ENCODE results near the gene SH2B2. TPM values are rescaled to one million over a fixed set of nuclear protein-coding genes. Genes with fewer than 3 reads are reported as not detected.

SH2B2 gene
- polyA plus RNA-seq, 1 donor from 2014 or later, result 27.3 TPM

- TF ChIP-seq MXI1 (conservative IDR thresholded peaks at IDR 0.05; ENCODE audit: poor library complexity, severe bottlenecking), result no peak
- TF ChIP-seq EZH2 (IDR thresholded peaks at IDR 0.05; ENCODE audit: borderline replicate concordance, insufficient read depth, low read length, poor library complexity, severe bottlenecking), result no peak
- no peak for TF ChIP-seq TAF1 (IDR thresholded peaks at IDR 0.05; ENCODE audit: low read depth)
- TF ChIP-seq POLR2AphosphoS5 (IDR thresholded peaks at IDR 0.05), result no peak
- TF ChIP-seq RAD21 (conservative IDR thresholded peaks at IDR 0.05), result no peak
- no peak for TF ChIP-seq CTCF (IDR thresholded peaks at IDR 0.05; ENCODE audit: poor library complexity, severe bottlenecking)
- TF ChIP-seq REST (IDR thresholded peaks at IDR 0.05; ENCODE audit: borderline replicate concordance), result no peak
- no peak for TF ChIP-seq SMC3 (conservative IDR thresholded peaks at IDR 0.05; ENCODE audit: poor library complexity)
- TF ChIP-seq EP300 (conservative IDR thresholded peaks at IDR 0.05; ENCODE audit: poor library complexity, severe bottlenecking), result no peak
- H4K20me1 ChIP-seq (ENCODE audit: insufficient read depth), result no peaks in the 10 kb centered on the region
- no peaks in the 10 kb centered on the region for H3K36me3 ChIP-seq (ENCODE audit: insufficient read depth, low read length)
These were observed 33.5 kb downstream of the SH2B2 start for GRCh38 chr7:102320181-102320580.

GRCh38 chr7:102320601-102321350, 34.1 kb downstream of the SH2B2 start:
- no peak overlapping the region for H2AFZ ChIP-seq (ENCODE audit: low read depth, low read length)

More at GRCh38 chr7:102320181-102320580, 33.5 kb downstream of the SH2B2 start:
- Histone ChIP-seq H3K9me2 (ENCODE audit: insufficient read depth, low read length) (no peaks in the 10 kb centered on the region), H3K9ac (ENCODE audit: low read length) (no peak overlapping the region), H3F3A (ENCODE audit: insufficient read depth, low read length, poor library complexity, severe bottlenecking) (no peaks in the 10 kb centered on the region), H3K27me3 (ENCODE audit: insufficient read depth, low read depth, low read length) (no peaks in the 10 kb centered on the region), H3K27ac (ENCODE audit: low read length) (no peak overlapping the region), H3K4me3 (ENCODE audit: low read length) (no peak overlapping the region), H2AFZ (ENCODE audit: low read depth, low read length) (no peak overlapping the region), H3K9me3 (ENCODE audit: low read length) (no peaks in the 10 kb centered on the region), H3K79me2 (replicated peaks; ENCODE audit: insufficient read depth, low read length) (no peaks in the 10 kb centered on the region), H3K4me2 (ENCODE audit: low read length) (no peak overlapping the region)

More at GRCh38 chr7:102320601-102321350, 34.1 kb downstream of the SH2B2 start:
- no peak overlapping the region for H3K27ac ChIP-seq (ENCODE audit: low read length)
- H3K27me3 ChIP-seq (ENCODE audit: insufficient read depth, low read depth, low read length), result no peaks in the 10 kb centered on the region
- no peaks in the 10 kb centered on the region for H3K36me3 ChIP-seq (ENCODE audit: insufficient read depth, low read length)
- H3K9me2 ChIP-seq (ENCODE audit: insufficient read depth, low read length), result no peaks in the 10 kb centered on the region
- no peaks in the 10 kb centered on the region for H3K9me3 ChIP-seq (ENCODE audit: low read length)
- no peaks in the 10 kb centered on the region for H3F3A ChIP-seq (ENCODE audit: insufficient read depth, low read length, poor library complexity, severe bottlenecking)
- no peak for TF ChIP-seq SMC3 (conservative IDR thresholded peaks at IDR 0.05; ENCODE audit: poor library complexity)
- no peak for TF ChIP-seq POLR2AphosphoS5 (IDR thresholded peaks at IDR 0.05)
- TF ChIP-seq EP300 (conservative IDR thresholded peaks at IDR 0.05; ENCODE audit: poor library complexity, severe bottlenecking), result no peak
- TF ChIP-seq MXI1 (conservative IDR thresholded peaks at IDR 0.05; ENCODE audit: poor library complexity, severe bottlenecking), result no peak
- no peak for TF ChIP-seq EZH2 (IDR thresholded peaks at IDR 0.05; ENCODE audit: borderline replicate concordance, insufficient read depth, low read length, poor library complexity, severe bottlenecking)
- TF ChIP-seq RAD21 (conservative IDR thresholded peaks at IDR 0.05), result no peak
- no peak for TF ChIP-seq CTCF (IDR thresholded peaks at IDR 0.05; ENCODE audit: poor library complexity, severe bottlenecking)
- no peak for TF ChIP-seq TAF1 (IDR thresholded peaks at IDR 0.05; ENCODE audit: low read depth)
- no peak for TF ChIP-seq REST (IDR thresholded peaks at IDR 0.05; ENCODE audit: borderline replicate concordance)
- H3K9ac ChIP-seq (ENCODE audit: low read length), result no peak overlapping the region
- no peak overlapping the region for H3K4me2 ChIP-seq (ENCODE audit: low read length)
- H3K79me2 ChIP-seq (replicated peaks; ENCODE audit: insufficient read depth, low read length), result no peaks in the 10 kb centered on the region
- H3K4me3 ChIP-seq (ENCODE audit: low read length), result no peak overlapping the region
- no peaks in the 10 kb centered on the region for H4K20me1 ChIP-seq (ENCODE audit: insufficient read depth)

All from neural cell (in vitro differentiated cells).